ENCODE measurements around the gene MCC. TPM values are rescaled to one million over a fixed set of nuclear protein-coding genes. Genes with fewer than 3 reads are reported as not detected.
A peak's percentile ranks its signal among the peaks of the same experiment; 100 is the strongest.

Gene MCC
- total RNA-seq, 1 experiment from 2014 or later = 0.60 TPM

DNA sequence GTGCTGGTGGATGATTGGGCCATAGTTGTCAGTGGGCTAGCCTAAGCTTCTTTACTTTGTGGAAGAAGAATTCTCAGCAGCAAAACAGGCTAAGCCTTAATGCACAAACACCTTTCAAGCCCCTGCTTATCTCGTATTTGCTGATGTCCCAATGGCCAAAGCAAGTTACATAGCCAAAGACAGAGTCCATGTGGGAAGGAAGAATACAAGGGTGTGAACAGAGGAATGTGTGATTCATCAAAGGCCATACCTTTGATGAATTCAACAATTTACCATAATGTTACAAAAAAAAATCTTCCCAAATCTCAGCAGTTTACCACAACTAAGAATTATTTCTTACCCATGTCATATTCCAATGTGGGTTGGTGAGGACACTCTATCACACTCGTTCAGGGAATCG is 24.1 kb upstream of the MCC start:
- Histone ChIP-seq H3K9me3 (ENCODE audit: low read depth, low read length, poor library complexity, severe bottlenecking) (no peaks in the 10 kb centered on the region), H3K27me3 (replicated peaks; ENCODE audit: insufficient read depth, low read depth, low read length, poor library complexity) (peaks cover 7% of the 10 kb centered on the region), H3K27ac (ENCODE audit: low read depth, low read length, poor library complexity, severe bottlenecking) (no peak overlapping the region), H3K36me3 (ENCODE audit: insufficient read depth, low read length, poor library complexity, severe bottlenecking) (peaks cover 7% of the 10 kb centered on the region), H3K4me1 (ENCODE audit: insufficient read depth, low read length, poor library complexity, severe bottlenecking) (peaks cover 6% of the 10 kb centered on the region), H3K4me3 (ENCODE audit: low read depth, low read length, poor library complexity, severe bottlenecking) (no peak overlapping the region)
- no TSS peak for BruUV-seq (replicated peaks)
- no peak for DNase-seq (ENCODE audit: low spot score)
- intact Hi-C loops (cut with micrococcal nuclease; ENCODE audit: unreplicated experiment) = loop anchor here (2.0 to 5.0 kb wide), 3 partner anchors 134 to 515 kb away; no protein-coding TSS in a partner anchor
- POLR2A ChIA-PET (ENCODE audit: low non-redundant PET) = no interaction called here
- no peak for TF ChIP-seq EZH2 (IDR thresholded peaks at IDR 0.05; ENCODE audit: borderline replicate concordance, low read depth, low read length, poor library complexity, severe bottlenecking)
- TF ChIP-seq, protein P1, sequence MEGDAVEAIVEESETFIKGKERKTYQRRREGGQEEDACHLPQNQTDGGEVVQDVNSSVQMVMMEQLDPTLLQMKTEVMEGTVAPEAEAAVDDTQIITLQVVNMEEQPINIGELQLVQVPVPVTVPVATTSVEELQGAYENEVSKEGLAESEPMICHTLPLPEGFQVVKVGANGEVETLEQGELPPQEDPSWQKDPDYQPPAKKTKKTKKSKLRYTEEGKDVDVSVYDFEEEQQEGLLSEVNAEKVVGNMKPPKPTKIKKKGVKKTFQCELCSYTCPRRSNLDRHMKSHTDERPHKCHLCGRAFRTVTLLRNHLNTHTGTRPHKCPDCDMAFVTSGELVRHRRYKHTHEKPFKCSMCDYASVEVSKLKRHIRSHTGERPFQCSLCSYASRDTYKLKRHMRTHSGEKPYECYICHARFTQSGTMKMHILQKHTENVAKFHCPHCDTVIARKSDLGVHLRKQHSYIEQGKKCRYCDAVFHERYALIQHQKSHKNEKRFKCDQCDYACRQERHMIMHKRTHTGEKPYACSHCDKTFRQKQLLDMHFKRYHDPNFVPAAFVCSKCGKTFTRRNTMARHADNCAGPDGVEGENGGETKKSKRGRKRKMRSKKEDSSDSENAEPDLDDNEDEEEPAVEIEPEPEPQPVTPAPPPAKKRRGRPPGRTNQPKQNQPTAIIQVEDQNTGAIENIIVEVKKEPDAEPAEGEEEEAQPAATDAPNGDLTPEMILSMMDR (conservative IDR thresholded peaks at IDR 0.05; ENCODE audit: low read depth, low read length) = no peak
- CTCF ChIA-PET = no interaction called here

DNA sequence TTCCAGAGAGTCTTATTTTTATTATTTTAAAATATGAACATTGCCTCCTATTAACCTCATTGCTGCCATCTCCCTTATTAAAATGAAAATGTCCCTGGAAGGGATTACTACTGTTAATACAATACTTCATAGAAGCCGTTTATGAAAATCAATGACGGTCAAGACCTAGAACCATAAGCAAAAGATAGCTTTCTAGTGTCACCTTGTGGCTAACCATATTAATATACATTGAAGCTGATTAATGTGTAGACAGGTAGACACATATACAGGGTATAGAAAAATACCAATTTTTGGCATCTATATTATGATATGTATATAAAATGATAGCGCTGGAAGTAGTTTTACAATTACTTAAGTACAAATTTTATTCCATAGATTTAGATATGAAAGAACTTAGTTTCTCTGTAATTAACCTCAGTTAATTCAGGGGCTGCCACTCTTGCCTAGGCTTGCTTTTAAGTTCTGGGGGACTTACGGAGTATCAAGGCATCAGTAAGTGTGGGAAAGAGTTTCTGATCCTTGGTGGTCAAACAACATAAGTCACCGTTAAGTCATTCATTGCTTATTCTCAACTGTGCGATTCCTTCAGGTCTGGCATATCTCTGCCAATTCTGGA is 22.7 kb upstream of the MCC start:
- H3K9me3 ChIP-seq (ENCODE audit: low read depth, low read length, poor library complexity, severe bottlenecking) = no peaks in the 10 kb centered on the region
- peaks cover under 1% of the 10 kb centered on the region for H3K36me3 ChIP-seq (ENCODE audit: insufficient read depth, low read length, poor library complexity, severe bottlenecking)
- no peak overlapping the region for H3K4me3 ChIP-seq (ENCODE audit: low read depth, low read length, poor library complexity, severe bottlenecking)
- TF ChIP-seq, protein P1 (conservative IDR thresholded peaks at IDR 0.05; ENCODE audit: low read depth, low read length) = peak; percentile 45
- TF ChIP-seq EZH2 (IDR thresholded peaks at IDR 0.05; ENCODE audit: borderline replicate concordance, low read depth, low read length, poor library complexity, severe bottlenecking) = no peak
- intact Hi-C loops (cut with micrococcal nuclease; ENCODE audit: unreplicated experiment) = loop anchor here (5.0 kb wide), 2 partner anchors 174 to 514 kb away; no protein-coding TSS in a partner anchor
- DNase-seq (ENCODE audit: low spot score) = no peak
- H3K4me1 ChIP-seq (ENCODE audit: insufficient read depth, low read length, poor library complexity, severe bottlenecking) = peaks cover 6% of the 10 kb centered on the region
- no peak overlapping the region for H3K27ac ChIP-seq (ENCODE audit: low read depth, low read length, poor library complexity, severe bottlenecking)
- ChIA-PET CTCF (interaction anchor here (0.7 to 1.2 kb wide), 3 partner anchors 127 to 515 kb away, joined by 3 to 5 read pairs (median 4); no protein-coding TSS in a partner anchor), POLR2A (ENCODE audit: low non-redundant PET) (no interaction called here)
- BruUV-seq (replicated peaks) = no TSS peak
- peaks cover 7% of the 10 kb centered on the region for H3K27me3 ChIP-seq (replicated peaks; ENCODE audit: insufficient read depth, low read depth, low read length, poor library complexity)

DNA sequence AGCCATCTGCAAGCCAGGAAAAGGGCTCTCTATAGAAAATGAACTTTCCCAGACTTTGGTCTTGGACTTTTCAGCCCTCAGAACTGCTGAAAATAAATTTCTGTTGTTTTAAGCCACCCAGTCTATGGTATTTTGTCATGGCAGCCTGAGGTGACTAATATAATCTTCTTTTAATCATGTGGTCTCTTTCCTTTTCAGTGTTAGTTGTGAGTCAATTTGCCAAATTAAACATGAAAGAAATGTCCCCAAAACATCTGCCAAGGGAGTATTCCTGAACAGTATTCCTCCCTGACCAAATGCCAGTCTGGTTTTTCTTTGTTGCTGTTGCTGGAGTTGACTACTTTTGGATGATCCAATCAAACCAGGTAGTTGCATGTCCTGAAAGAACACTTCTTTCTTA is 20.5 kb upstream of the MCC start:
- DNase-seq (ENCODE audit: low spot score) = no peak
- Histone ChIP-seq H3K27ac (ENCODE audit: low read depth, low read length, poor library complexity, severe bottlenecking) (no peak overlapping the region), H3K9me3 (ENCODE audit: low read depth, low read length, poor library complexity, severe bottlenecking) (no peaks in the 10 kb centered on the region), H3K27me3 (replicated peaks; ENCODE audit: insufficient read depth, low read depth, low read length, poor library complexity) (peaks cover 7% of the 10 kb centered on the region), H3K4me1 (ENCODE audit: insufficient read depth, low read length, poor library complexity, severe bottlenecking) (no peaks in the 10 kb centered on the region), H3K4me3 (ENCODE audit: low read depth, low read length, poor library complexity, severe bottlenecking) (no peak overlapping the region), H3K36me3 (ENCODE audit: insufficient read depth, low read length, poor library complexity, severe bottlenecking) (no peaks in the 10 kb centered on the region)
- ChIA-PET CTCF (no interaction called here), POLR2A (ENCODE audit: low non-redundant PET) (no interaction called here)
- BruUV-seq (replicated peaks) = no TSS peak
- TF ChIP-seq, protein P1 (conservative IDR thresholded peaks at IDR 0.05; ENCODE audit: low read depth, low read length) = no peak
- TF ChIP-seq EZH2 (IDR thresholded peaks at IDR 0.05; ENCODE audit: borderline replicate concordance, low read depth, low read length, poor library complexity, severe bottlenecking) = no peak
- intact Hi-C loops (cut with micrococcal nuclease; ENCODE audit: unreplicated experiment) = no loop called here

Measured in A673 (cell line).